RPMI7951 (cell line): ENCODE results near the gene AXDND1. TPM values are rescaled to one million over a fixed set of nuclear protein-coding genes. Genes with fewer than 3 reads are reported as not detected.
"Not testable (repeated sequence)": the region's sequence is repeated elsewhere in the genome, so short reads cannot be mapped to it uniquely, and the experiment has no call there.

Experiments used
- DNase-seq: peaks from one replicate; pipeline ENCODE4 v3.0.0-alpha.2; 2012; ENCODE audit warnings: low read depth
- total RNA-seq: library from RNA; depleted of rRNA; stranded (reverse); fragments of >200 nt; shearing (Covaris generic); gene quantifications from 2 replicates; pipeline ENCODE4 v1.2.3, GENCODE V29; 2014

The AXDND1 gene
- total RNA-seq, 1 experiment from 2014 or later: not detected

GRCh38 chr1:179369751-179370341, 4.1 kb downstream of the AXDND1 start:
- peak; percentile 63 for DNase-seq

- DNase-seq: no peak
Measured at GRCh38 chr1:179372160-179372559, 6.4 kb downstream of the AXDND1 start.

DNA sequence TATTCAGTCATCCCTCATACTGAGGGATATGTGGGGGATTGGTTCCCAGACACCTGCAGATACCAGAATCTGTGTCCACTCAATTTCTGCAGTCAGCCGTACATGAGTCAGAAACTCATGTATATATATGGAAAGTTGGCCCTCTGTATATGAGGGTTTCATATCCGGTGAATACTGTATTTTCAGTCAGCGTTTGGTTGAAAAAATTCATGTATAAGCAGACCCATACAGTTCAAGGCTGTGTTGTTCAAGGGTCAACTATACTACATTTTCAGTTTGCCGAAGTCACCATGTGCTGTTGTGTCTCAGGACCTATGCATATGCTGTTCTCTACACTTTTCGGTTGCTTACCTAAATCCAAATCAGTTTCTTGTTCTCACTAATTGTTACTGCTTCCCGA, 10.5 kb downstream of the AXDND1 start:
- DNase-seq: no peak

GRCh38 chr1:179380299-179380698, 14.5 kb downstream of the AXDND1 start:
- no peak for DNase-seq

GRCh38 chr1:179384027-179384426, 18.3 kb downstream of the AXDND1 start:
- no peak for DNase-seq

GRCh38 chr1:179385510-179385909, 19.7 kb downstream of the AXDND1 start:
- DNase-seq: no peak

GRCh38 chr1:179393721-179394120, 27.9 kb downstream of the AXDND1 start:
- no peak for DNase-seq

DNA sequence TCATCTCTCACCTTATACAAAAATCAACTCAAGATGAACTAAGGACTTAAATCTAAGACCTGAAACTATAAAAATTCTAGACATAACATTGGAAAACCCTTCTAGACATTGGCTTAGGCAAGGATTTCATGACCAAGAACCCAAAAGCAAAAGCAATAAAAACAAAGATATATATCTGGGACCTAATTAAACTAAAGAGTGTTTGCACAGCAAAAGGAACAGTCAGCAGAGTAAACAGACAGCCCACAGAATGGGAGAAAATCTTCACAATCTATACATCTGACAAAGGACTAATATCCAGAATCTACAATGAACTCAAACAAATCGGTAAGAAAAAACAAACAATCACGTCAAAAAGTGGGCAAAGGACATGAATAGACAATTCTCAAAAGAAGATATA, 33.6 kb downstream of the AXDND1 start:
- DNase-seq: not testable (repeated sequence)

- not testable (repeated sequence) for DNase-seq
Measured at GRCh38 chr1:179417760-179418159, 52.0 kb downstream of the AXDND1 start.

DNA sequence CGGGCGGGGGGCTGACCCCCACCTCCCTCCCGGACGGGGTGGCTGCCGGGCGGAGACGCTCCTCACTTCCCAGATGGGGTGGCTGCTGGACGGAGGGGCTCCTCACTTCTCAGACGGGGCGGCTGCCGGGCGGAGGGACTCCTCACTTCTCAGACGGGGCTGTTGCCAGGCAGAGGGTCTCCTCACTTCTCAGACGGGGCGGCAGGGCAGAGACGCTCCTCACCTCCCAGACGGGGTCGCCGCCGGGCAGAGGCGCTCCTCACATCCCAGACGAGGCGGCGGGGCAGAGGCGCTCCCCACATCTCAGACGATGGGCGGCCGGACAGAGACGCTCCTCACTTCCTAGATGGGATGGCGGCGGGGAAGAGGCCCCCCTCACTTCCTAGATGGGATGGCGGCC, 52.9 kb downstream of the AXDND1 start:
- DNase-seq: not testable (repeated sequence)

DNA sequence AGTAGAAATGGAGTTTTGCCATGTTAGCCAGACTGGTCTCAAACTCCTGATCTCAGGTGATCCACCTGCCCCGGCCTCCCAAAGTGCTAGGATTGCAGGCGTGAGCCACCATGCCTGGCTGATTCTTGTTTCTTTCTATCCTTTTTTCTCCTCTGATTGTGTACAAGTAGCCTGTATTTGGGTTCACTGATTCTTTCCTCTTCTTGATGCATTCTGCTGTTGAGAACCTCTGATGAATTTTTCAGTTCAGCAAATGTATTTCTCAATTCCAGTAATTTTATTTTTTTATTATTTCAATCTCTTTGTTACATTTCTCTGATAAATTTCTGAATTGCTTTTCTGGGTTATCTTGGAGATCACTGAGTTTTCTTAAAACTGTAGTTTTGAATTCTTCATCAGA, 58.8 kb downstream of the AXDND1 start:
- DNase-seq: no peak

DNA sequence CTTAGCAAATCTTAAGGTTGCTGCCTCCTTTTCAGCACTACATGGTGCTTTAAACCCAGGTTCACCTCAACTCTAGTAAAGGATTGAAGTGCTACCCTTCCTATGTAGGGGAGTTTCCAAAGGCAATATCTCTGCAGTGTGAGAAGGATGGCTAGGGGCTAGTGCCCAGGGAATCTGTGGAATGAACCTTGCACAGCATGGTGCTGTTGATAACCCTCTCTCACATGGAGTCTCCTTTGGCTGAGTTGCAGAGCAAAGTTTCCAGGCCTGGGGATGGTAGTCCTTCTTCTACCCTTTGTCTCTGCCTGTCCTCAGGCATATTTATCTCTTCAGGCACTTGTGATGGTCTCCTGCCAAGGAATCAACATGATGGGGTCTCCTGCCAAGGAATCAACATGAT, 59.4 kb downstream of the AXDND1 start:
- DNase-seq: no peak

- no peak for DNase-seq
Measured at GRCh38 chr1:179437171-179437570, 71.4 kb downstream of the AXDND1 start.

- not testable (repeated sequence) for DNase-seq
Measured at GRCh38 chr1:179439646-179440045, 73.9 kb downstream of the AXDND1 start.

DNA sequence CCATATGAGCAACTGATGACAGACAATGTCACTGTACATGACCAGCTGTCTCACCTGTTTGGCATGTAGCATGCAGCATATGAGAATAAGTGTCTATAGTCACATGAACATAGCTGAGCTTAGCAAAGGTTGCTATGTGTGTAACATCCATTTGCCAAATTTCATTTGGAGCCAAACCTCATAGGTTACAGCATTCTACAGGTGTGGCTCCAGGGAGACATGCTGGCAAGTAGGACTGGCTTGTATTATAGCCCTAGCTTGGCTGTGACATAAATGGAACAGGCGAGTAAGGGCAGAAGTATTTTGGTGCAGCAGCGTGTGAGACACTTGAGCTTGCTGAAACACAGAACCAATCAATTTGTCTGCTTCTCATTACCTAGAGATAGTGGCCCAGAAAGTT, 74.5 kb downstream of the AXDND1 start:
- DNase-seq: not testable (repeated sequence)

- no peak for DNase-seq
Measured at GRCh38 chr1:179440971-179441370, 75.2 kb downstream of the AXDND1 start.

GRCh38 chr1:179441501-179441900, 75.7 kb downstream of the AXDND1 start:
- DNase-seq: no peak

GRCh38 chr1:179442846-179443245, 77.1 kb downstream of the AXDND1 start:
- DNase-seq: not testable (repeated sequence)

DNA sequence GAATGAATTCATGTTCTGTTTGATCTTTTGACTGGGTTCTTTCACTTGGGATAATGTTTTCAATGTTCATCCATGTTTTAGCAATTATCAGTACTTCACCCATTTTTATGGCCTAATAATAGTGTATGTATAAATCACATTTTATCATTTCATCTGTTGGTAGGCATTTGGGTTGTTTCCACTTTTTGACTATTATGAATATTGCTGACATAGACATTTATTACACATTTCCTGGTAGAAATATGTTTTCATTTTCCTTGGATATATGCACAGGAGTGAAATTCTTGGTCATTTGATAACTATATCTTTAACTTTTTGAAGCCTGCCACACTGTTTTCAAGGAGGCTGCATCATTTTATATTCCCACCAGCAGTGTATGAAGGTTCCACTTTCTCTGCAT, 79.8 kb downstream of the AXDND1 start:
- DNase-seq: no peak

- peak; percentile 12 for DNase-seq
Measured at GRCh38 chr1:179447489-179447888, 81.7 kb downstream of the AXDND1 start.

GRCh38 chr1:179448437-179449149, 82.8 kb downstream of the AXDND1 start:
- no peak for DNase-seq

DNA sequence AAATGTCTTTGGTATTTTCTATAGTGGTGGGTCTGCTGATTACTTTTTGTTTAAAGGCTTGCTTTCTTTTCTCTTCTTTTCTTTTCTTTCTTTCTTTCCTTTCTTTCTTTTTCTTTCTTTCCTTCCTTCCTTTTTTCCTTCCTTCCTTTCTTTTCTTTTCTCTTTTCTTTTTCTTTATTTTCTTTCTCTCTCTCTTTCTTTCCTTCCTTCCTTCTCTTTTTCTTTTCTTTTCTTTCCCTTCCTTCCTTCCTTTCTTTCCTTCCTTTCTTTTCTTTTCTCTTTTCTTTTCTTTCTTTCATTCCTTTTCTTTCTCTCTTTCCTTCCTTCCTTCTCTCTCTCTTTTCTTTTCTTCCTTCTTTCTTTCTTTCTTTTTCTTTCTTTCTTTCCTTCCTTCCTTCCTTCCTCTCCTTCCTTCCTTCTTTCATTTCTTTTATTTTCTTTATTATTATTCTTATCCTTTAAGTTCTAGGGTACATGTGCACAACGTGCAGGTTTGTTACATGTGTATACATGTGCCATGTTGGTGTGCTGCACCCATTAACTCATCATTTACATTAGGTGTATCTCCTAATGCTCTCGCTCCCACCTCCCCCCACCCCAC, 93.9 kb downstream of the AXDND1 start:
- not testable (repeated sequence) for DNase-seq

- not testable (repeated sequence) for DNase-seq
Measured at GRCh38 chr1:179465661-179466060, 99.9 kb downstream of the AXDND1 start.
